Kasumi-1 (cell line): Measurements from ENCODE around the gene TLR2.
A peak's percentile ranks its signal among the peaks of the same experiment; 100 is the strongest.

Experiments used
- DNase-seq, 2 experiments: peaks; one replicate each; lab custom pipeline; 2025; lab: John Stamatoyannopoulos, UW

The TLR2 gene

GRCh38 chr4:153684182-153684970 lies at the start of gene TLR2:
Gene TLR2 (plus strand): TSS chr4:153684280. CDS start chr4:153702908, 18,628 bp downstream.
- peak; percentile 69 to 73 for DNase-seq

- peak; percentile 73 to 74 for DNase-seq
These were observed 49.2 kb upstream of the TLR2 start for GRCh38 chr4:153634738-153635353.

GRCh38 chr4:153635846-153636245 lies 48.2 kb upstream of the TLR2 start:
- DNase-seq: no peak

GRCh38 chr4:153637201-153637600 lies 46.9 kb upstream of the TLR2 start:
- no peak for DNase-seq

- DNase-seq: no peak
These were observed 46.1 kb upstream of the TLR2 start for GRCh38 chr4:153638011-153638410.

- DNase-seq: no peak
These were observed 45.1 kb upstream of the TLR2 start for GRCh38 chr4:153638999-153639398.

GRCh38 chr4:153639833-153640802 lies 44.0 kb upstream of the TLR2 start:
- DNase-seq: peak; percentile 63 to 64

GRCh38 chr4:153641532-153641931 lies 42.5 kb upstream of the TLR2 start:
- no peak for DNase-seq

GRCh38 chr4:153643406-153644383 lies 40.4 kb upstream of the TLR2 start:
- DNase-seq: peak; percentile 81 to 93

- DNase-seq: peak; percentile 16 to 38
These were observed 38.9 kb upstream of the TLR2 start for GRCh38 chr4:153645183-153645582.

- DNase-seq: no peak
These were observed 37.8 kb upstream of the TLR2 start for GRCh38 chr4:153646261-153646660.

- DNase-seq: no peak
These were observed 37.1 kb upstream of the TLR2 start for GRCh38 chr4:153646978-153647377.

- DNase-seq: no peak
These were observed 36.1 kb upstream of the TLR2 start for GRCh38 chr4:153647975-153648374.

GRCh38 chr4:153649572-153649991 lies 34.5 kb upstream of the TLR2 start:
- DNase-seq: peak; percentile 45 to 53

- DNase-seq: peak; percentile 65 to 69
These were observed 33.0 kb upstream of the TLR2 start for GRCh38 chr4:153651116-153651515.

- peak; percentile 97 for DNase-seq
These were observed 32.5 kb upstream of the TLR2 start for GRCh38 chr4:153651587-153651986.

GRCh38 chr4:153652051-153652784 lies 31.9 kb upstream of the TLR2 start:
- DNase-seq: peak; percentile 28 to 50

- DNase-seq: no peak
These were observed 29.0 kb upstream of the TLR2 start for GRCh38 chr4:153655002-153655541.

GRCh38 chr4:153655928-153656327 lies 28.2 kb upstream of the TLR2 start:
- DNase-seq: no peak

GRCh38 chr4:153661215-153661822 lies 22.8 kb upstream of the TLR2 start:
- peak; percentile 83 to 90 for DNase-seq
